ENCODE measurements around the gene TSPAN11.

DNA sequence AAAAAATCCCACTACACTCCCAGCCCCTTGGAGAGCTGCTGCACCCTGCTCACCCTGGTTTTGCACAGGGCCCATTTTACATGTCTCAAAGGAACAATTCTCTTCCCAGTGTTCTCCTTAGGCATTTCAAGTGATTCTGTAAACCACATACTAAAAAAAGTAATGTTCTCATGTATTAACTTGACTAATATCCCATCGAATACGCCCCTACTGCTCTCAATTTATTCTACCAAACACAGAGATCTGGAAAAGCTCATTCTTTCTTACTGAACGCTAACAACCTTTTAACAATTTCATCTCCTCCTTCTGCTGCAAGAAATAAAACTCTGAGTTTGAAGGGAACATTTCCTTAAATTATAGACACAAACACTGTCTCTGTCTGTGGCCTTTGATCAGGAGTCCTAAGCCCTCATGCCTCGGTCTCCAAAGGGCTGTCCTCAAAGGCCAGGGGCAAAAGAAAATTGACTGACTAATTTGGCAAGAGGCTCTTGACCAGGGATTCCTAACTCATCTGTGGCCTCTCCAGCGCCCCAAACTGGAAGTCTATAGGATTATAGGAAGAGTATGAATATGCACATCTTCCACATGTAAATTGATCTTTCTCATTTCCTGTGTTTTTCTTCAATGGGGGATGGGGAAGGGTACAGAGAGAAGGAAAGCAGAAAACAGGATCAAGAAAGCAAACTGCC, 17.1 kb upstream of the TSPAN11 start:
- TF ChIP-seq, protein P1, sequence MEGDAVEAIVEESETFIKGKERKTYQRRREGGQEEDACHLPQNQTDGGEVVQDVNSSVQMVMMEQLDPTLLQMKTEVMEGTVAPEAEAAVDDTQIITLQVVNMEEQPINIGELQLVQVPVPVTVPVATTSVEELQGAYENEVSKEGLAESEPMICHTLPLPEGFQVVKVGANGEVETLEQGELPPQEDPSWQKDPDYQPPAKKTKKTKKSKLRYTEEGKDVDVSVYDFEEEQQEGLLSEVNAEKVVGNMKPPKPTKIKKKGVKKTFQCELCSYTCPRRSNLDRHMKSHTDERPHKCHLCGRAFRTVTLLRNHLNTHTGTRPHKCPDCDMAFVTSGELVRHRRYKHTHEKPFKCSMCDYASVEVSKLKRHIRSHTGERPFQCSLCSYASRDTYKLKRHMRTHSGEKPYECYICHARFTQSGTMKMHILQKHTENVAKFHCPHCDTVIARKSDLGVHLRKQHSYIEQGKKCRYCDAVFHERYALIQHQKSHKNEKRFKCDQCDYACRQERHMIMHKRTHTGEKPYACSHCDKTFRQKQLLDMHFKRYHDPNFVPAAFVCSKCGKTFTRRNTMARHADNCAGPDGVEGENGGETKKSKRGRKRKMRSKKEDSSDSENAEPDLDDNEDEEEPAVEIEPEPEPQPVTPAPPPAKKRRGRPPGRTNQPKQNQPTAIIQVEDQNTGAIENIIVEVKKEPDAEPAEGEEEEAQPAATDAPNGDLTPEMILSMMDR (IDR thresholded peaks at IDR 0.05): no peak
- TF ChIP-seq POLR2A (IDR thresholded peaks at IDR 0.05): no peak
